Right lobe of liver (tissue), 4 donors: ENCODE measurements around the gene MYCBP2.

Source experiments
- CTCF ChIP-seq, 4 donors: fragments of 200-600 bp in 3 of 4; fragments of 450-650 bp in 1 of 4; IDR thresholded peaks; one replicate each; pipeline versions ENCODE4 v1.5.1 to v1.8.0; 2016 to 2022; ENCODE audit warnings: antibody characterized with exemption in 4 of 4, mild to moderate bottlenecking in 2 of 4
- POLR2A ChIP-seq: fragments of 450-650 bp; IDR thresholded peaks from one replicate; pipeline ENCODE4 v1.6.1; 2017; ENCODE audit warnings: antibody characterized with exemption, mild to moderate bottlenecking
- donor health status: DM: no; HTN: no; CAD: no.
- donor health status: DM: no; HTN: no; CAD: no.
- donor health status: DM: no; HTN: yes; CAD: no.

DNA sequence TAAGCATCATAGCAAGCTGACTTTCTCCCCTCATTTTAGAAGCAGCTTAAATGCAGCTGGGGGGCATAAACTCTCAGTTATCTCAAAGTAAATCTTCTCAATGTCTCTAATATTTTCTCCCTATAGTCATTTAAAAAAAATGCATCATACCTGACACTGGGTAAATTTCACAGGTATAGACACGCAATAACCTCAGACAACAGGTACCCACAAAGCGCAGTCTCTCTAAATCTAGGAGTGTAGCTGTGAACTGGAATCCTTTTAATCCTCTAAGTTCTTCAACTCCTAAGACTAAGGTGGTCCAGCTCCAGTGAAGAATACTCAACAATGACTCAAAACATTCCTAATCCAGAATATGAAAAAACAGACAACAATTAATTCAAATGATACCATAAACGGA lies 141.2 kb downstream of the MYCBP2 start:
- TF ChIP-seq CTCF (IDR thresholded peaks at IDR 0.05) (no peak), POLR2A (no peak)
